HEK293 (cell line): ENCODE measurements around the gene ASAP2.

ENCODE experiments used
- CTCF ChIA-PET: fragments of 350-600 bp; formaldehyde crosslinking; extraction: SDS; loops from one replicate; lab custom pipeline; 2021; ENCODE audit warnings: antibody characterized with exemption; lab: Yijun Ruan, JAX
- POLR2A ChIA-PET: fragments of 300-600 bp; formaldehyde crosslinking; extraction: SDS; loops from one replicate; lab custom pipeline; 2020; ENCODE audit warnings: antibody characterized with exemption, inconsistent platforms; lab: Yijun Ruan, JAX
- H3K27ac ChIP-seq: fragments of 200-500 bp; sonication (Bioruptor generic); 2 replicates; pipeline ENCODE4 v1.5.1; 2014; ENCODE audit warnings: low read depth, low read length, control low read depth, inconsistent platforms; ENCODE audit errors: extremely low read depth
- H3K36me3 ChIP-seq, 2 experiments: fragments of 200-500 bp in 1 of 2; sonication (Bioruptor generic) in 1 of 2; 1 replicate in 1 of 2; 2 replicates in 1 of 2; pipeline ENCODE4 v1.5.1; 2014 to 2017; ENCODE audit warnings: inconsistent platforms in 2 of 2, low read length in 2 of 2; ENCODE audit not compliant: control insufficient read depth in 2 of 2, insufficient read depth in 1 of 2
- H3K4me1 ChIP-seq: fragments of 200-500 bp; sonication (Bioruptor generic); 2 replicates; pipeline ENCODE4 v1.5.1; 2014; ENCODE audit warnings: mild to moderate bottlenecking, low read length, inconsistent platforms; ENCODE audit not compliant: control insufficient read depth, insufficient read depth
- H3K4me3 ChIP-seq: 2 replicates; pipeline ENCODE4 v1.5.1; 2011; ENCODE audit warnings: low read depth, mild to moderate bottlenecking, control low read depth, low read length, moderate library complexity
- H3K9me3 ChIP-seq: fragments of 200-500 bp; sonication (Bioruptor generic); 2 replicates; pipeline ENCODE4 v1.5.1; 2014; ENCODE audit warnings: low read depth, low read length, inconsistent platforms; ENCODE audit not compliant: control insufficient read depth, insufficient read depth
- ELK4 ChIP-seq: IDR thresholded peaks from 2 replicates; pipeline ENCODE4 v1.6.1; 2011; ENCODE audit warnings: mild to moderate bottlenecking, low read depth, low read length, borderline replicate concordance
- KLF10 ChIP-seq: fragments of 450-650 bp; IDR thresholded peaks from 2 replicates; pipeline ENCODE4 v1.5.1; 2018; ENCODE audit warnings: missing biosample characterization, mild to moderate bottlenecking, missing genetic modification characterization
- ZBTB48 ChIP-seq: fragments of 450-650 bp; formaldehyde crosslinking; IDR thresholded peaks from 2 replicates; pipeline ENCODE4 v1.5.1; 2016; ENCODE audit warnings: missing biosample characterization, missing genetic modification characterization
- ZFHX2 ChIP-seq: fragments of 450-650 bp; formaldehyde crosslinking; conservative IDR thresholded peaks from 2 replicates; pipeline ENCODE4 v1.5.1; 2016; ENCODE audit warnings: missing biosample characterization, missing genetic modification characterization
- ZNF114 ChIP-seq: fragments of 450-650 bp; formaldehyde crosslinking; IDR thresholded peaks from 2 replicates; pipeline ENCODE4 v1.5.0; 2017; ENCODE audit warnings: missing biosample characterization, missing genetic modification characterization
- ZNF121 ChIP-seq: fragments of 450-650 bp; formaldehyde crosslinking; IDR thresholded peaks from 2 replicates; pipeline ENCODE4 v1.5.1; 2016; ENCODE audit warnings: missing biosample characterization, missing genetic modification characterization
- ZNF133 ChIP-seq: fragments of 450-650 bp; formaldehyde crosslinking; IDR thresholded peaks from 2 replicates; pipeline ENCODE4 v1.5.1; 2016; ENCODE audit warnings: missing biosample characterization, missing genetic modification characterization
- ZNF140 ChIP-seq: fragments of 450-650 bp; formaldehyde crosslinking; IDR thresholded peaks from 2 replicates; pipeline ENCODE4 v1.5.1; 2016; ENCODE audit warnings: missing biosample characterization, missing genetic modification characterization
- ZNF23 ChIP-seq: fragments of 450-650 bp; formaldehyde crosslinking; IDR thresholded peaks from 2 replicates; pipeline ENCODE4 v1.5.1; 2016; ENCODE audit warnings: missing biosample characterization, missing genetic modification characterization, borderline replicate concordance
- ZNF510 ChIP-seq: fragments of 450-650 bp; formaldehyde crosslinking; IDR thresholded peaks from 2 replicates; pipeline ENCODE4 v1.5.1; 2018; ENCODE audit warnings: mild to moderate bottlenecking, missing genetic modification characterization, missing biosample characterization; ENCODE audit not compliant: insufficient replicate concordance
- ZNF530 ChIP-seq: fragments of 450-650 bp; formaldehyde crosslinking; IDR thresholded peaks from 2 replicates; pipeline ENCODE4 v1.5.1; 2016; ENCODE audit warnings: low read depth, missing biosample characterization, missing genetic modification characterization
- TF ChIP-seq, protein P1 (sequence below): fragments of 450-650 bp; formaldehyde crosslinking; IDR thresholded peaks from 2 replicates; pipeline ENCODE4 v1.5.1; 2016; ENCODE audit warnings: missing biosample characterization, missing genetic modification characterization
- TF ChIP-seq, protein P2 (sequence below): fragments of 450-650 bp; formaldehyde crosslinking; IDR thresholded peaks from 2 replicates; pipeline ENCODE4 v1.5.1; 2017; ENCODE audit warnings: missing biosample characterization, missing genetic modification characterization
- TF ChIP-seq, protein P3 (sequence below): fragments of 450-650 bp; formaldehyde crosslinking; IDR thresholded peaks from 2 replicates; pipeline ENCODE4 v1.5.1; 2016; ENCODE audit warnings: missing biosample characterization, missing genetic modification characterization
- TF ChIP-seq, protein P4 (sequence below): fragments of 450-650 bp; formaldehyde crosslinking; IDR thresholded peaks from 2 replicates; pipeline ENCODE4 v1.5.1; 2016; ENCODE audit warnings: missing biosample characterization, missing genetic modification characterization
- TF ChIP-seq, protein P5 (sequence below): fragments of 450-650 bp; formaldehyde crosslinking; IDR thresholded peaks from 2 replicates; pipeline ENCODE4 v1.5.1; 2016; ENCODE audit warnings: missing biosample characterization, missing genetic modification characterization

ASAP2 gene

GRCh38 chr2:9355270-9355669, 148.7 kb downstream of the ASAP2 start:
- Histone ChIP-seq H3K27ac (no peak overlapping the region), H3K4me1 (no peaks in the 10 kb centered on the region), H3K36me3 (peaks cover 4 to 65% of the 10 kb centered on the region in 2 experiments; a peak in 2 of 3 replicates), H3K4me3 (no peak overlapping the region), H3K9me3 (no peaks in the 10 kb centered on the region)
- ChIA-PET POLR2A (interaction anchor here (0.9 kb wide), 1 partner anchor 10 kb away, joined by 4 read pairs; no protein-coding TSS in a partner anchor), CTCF (interaction anchor here (0.6 kb wide), 1 partner anchor 22 kb away, joined by 3 read pairs; no protein-coding TSS in a partner anchor)
- TF ChIP-seq ZNF530 (no peak), ZFHX2 (tag by site-specific recombination) (0 out of 2 replicates have a peak, but pooled peaks have one; percentile 12)

DNA sequence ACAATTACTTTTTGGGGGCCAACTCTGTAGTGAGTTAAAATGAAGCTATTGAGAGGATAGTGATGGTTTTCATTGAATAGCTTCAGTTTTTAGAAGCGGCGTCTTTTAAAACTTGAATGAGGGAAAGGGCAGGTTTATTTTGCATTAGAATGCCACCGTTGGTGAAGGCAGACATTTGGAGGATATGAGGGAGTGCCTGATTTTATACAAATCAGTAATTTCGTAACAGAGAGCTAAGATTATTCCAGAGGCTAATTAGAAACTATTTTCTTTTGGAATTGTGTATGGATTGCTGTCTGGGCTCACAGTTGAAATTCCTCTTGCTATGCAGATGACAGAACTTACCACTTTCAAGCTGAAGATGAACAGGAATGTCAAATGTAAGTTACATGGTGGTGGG, 149.1 kb downstream of the ASAP2 start:
- TF ChIP-seq, protein P1, sequence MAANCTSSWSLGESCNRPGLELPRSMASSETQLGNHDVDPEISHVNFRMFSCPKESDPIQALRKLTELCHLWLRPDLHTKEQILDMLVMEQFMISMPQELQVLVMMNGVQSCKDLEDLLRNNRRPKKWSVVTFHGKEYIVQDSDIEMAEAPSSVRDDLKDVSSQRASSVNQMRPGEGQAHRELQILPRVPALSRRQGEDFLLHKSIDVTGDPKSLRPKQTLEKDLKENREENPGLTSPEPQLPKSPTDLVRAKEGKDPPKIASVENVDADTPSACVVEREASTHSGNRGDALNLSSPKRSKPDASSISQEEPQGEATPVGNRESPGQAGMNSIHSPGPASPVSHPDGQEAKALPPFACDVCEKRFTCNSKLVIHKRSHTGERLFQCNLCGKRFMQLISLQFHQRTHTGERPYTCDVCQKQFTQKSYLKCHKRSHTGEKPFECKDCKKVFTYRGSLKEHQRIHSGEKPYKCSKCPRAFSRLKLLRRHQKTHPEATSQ = no peak
- TF ChIP-seq ZNF121 (tag by site-specific recombination) = no peak
- no peak for TF ChIP-seq ZNF114 (tag by site-specific recombination)
- no peak for TF ChIP-seq ZNF133 (tag by site-specific recombination)
- TF ChIP-seq ZNF23 (tag by site-specific recombination) = no peak
- POLR2A ChIA-PET = interaction anchor here (0.9 kb wide), 1 partner anchor 9 kb away, joined by 4 read pairs; no protein-coding TSS in a partner anchor
- no peak overlapping the region for H3K4me3 ChIP-seq
- no peaks in the 10 kb centered on the region for H3K4me1 ChIP-seq
- H3K9me3 ChIP-seq = no peaks in the 10 kb centered on the region
- H3K36me3 ChIP-seq = peaks cover 4 to 63% of the 10 kb centered on the region in 2 experiments; a peak in 2 of 3 replicates
- H3K27ac ChIP-seq = no peak overlapping the region
- CTCF ChIA-PET = interaction anchor here (0.6 kb wide), 1 partner anchor 22 kb away, joined by 3 read pairs; no protein-coding TSS in a partner anchor

GRCh38 chr2:9356261-9356660, 149.6 kb downstream of the ASAP2 start:
- Histone ChIP-seq H3K4me3 (no peak overlapping the region), H3K9me3 (no peaks in the 10 kb centered on the region), H3K36me3 (peaks cover 4 to 62% of the 10 kb centered on the region in 2 experiments; a peak in 2 of 3 replicates), H3K4me1 (no peaks in the 10 kb centered on the region), H3K27ac (no peak overlapping the region)
- POLR2A ChIA-PET = interaction anchor here (0.9 kb wide), 1 partner anchor 9 kb away, joined by 4 read pairs; no protein-coding TSS in a partner anchor
- TF ChIP-seq, protein P2, sequence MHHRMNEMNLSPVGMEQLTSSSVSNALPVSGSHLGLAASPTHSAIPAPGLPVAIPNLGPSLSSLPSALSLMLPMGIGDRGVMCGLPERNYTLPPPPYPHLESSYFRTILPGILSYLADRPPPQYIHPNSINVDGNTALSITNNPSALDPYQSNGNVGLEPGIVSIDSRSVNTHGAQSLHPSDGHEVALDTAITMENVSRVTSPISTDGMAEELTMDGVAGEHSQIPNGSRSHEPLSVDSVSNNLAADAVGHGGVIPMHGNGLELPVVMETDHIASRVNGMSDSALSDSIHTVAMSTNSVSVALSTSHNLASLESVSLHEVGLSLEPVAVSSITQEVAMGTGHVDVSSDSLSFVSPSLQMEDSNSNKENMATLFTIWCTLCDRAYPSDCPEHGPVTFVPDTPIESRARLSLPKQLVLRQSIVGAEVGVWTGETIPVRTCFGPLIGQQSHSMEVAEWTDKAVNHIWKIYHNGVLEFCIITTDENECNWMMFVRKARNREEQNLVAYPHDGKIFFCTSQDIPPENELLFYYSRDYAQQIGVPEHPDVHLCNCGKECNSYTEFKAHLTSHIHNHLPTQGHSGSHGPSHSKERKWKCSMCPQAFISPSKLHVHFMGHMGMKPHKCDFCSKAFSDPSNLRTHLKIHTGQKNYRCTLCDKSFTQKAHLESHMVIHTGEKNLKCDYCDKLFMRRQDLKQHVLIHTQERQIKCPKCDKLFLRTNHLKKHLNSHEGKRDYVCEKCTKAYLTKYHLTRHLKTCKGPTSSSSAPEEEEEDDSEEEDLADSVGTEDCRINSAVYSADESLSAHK (tag by site-specific recombination) = no peak
- TF ChIP-seq KLF10 (tag by site-specific recombination) = no peak
- TF ChIP-seq ZNF510 (tag by site-specific recombination) = no peak
- TF ChIP-seq ZNF140 = no peak
- TF ChIP-seq, protein P3, sequence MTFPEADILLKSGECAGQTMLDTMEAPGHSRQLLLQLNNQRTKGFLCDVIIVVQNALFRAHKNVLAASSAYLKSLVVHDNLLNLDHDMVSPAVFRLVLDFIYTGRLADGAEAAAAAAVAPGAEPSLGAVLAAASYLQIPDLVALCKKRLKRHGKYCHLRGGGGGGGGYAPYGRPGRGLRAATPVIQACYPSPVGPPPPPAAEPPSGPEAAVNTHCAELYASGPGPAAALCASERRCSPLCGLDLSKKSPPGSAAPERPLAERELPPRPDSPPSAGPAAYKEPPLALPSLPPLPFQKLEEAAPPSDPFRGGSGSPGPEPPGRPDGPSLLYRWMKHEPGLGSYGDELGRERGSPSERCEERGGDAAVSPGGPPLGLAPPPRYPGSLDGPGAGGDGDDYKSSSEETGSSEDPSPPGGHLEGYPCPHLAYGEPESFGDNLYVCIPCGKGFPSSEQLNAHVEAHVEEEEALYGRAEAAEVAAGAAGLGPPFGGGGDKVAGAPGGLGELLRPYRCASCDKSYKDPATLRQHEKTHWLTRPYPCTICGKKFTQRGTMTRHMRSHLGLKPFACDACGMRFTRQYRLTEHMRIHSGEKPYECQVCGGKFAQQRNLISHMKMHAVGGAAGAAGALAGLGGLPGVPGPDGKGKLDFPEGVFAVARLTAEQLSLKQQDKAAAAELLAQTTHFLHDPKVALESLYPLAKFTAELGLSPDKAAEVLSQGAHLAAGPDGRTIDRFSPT = no peak
- TF ChIP-seq, protein P4, sequence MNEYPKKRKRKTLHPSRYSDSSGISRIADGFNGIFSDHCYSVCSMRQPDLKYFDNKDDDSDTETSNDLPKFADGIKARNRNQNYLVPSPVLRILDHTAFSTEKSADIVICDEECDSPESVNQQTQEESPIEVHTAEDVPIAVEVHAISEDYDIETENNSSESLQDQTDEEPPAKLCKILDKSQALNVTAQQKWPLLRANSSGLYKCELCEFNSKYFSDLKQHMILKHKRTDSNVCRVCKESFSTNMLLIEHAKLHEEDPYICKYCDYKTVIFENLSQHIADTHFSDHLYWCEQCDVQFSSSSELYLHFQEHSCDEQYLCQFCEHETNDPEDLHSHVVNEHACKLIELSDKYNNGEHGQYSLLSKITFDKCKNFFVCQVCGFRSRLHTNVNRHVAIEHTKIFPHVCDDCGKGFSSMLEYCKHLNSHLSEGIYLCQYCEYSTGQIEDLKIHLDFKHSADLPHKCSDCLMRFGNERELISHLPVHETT = no peak
- TF ChIP-seq ELK4 = no peak
- TF ChIP-seq ZBTB48 (tag by site-specific recombination) = no peak
- TF ChIP-seq, protein P5, sequence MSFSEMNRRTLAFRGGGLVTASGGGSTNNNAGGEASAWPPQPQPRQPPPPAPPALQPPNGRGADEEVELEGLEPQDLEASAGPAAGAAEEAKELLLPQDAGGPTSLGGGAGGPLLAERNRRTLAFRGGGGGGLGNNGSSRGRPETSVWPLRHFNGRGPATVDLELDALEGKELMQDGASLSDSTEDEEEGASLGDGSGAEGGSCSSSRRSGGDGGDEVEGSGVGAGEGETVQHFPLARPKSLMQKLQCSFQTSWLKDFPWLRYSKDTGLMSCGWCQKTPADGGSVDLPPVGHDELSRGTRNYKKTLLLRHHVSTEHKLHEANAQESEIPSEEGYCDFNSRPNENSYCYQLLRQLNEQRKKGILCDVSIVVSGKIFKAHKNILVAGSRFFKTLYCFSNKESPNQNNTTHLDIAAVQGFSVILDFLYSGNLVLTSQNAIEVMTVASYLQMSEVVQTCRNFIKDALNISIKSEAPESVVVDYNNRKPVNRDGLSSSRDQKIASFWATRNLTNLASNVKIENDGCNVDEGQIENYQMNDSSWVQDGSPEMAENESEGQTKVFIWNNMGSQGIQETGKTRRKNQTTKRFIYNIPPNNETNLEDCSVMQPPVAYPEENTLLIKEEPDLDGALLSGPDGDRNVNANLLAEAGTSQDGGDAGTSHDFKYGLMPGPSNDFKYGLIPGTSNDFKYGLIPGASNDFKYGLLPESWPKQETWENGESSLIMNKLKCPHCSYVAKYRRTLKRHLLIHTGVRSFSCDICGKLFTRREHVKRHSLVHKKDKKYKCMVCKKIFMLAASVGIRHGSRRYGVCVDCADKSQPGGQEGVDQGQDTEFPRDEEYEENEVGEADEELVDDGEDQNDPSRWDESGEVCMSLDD = no peak
- CTCF ChIA-PET = no interaction called here
